Breast epithelium (tissue), 4 donors: ENCODE results near the gene BRD2. TPM values are rescaled to one million over a fixed set of nuclear protein-coding genes. Genes with fewer than 3 reads are reported as not detected.

Experiments used
- DNase-seq, 2 donors: peaks; one replicate each; pipeline ENCODE4 v3.0.0-alpha.2; 2019; ENCODE audit warnings: low spot score in 2 of 2
- H3K27ac ChIP-seq, 2 donors: fragments of 200-600 bp; sonication (generic) in 1 of 2; one replicate each; pipeline ENCODE4 v1.5.1; 2016 to 2019; ENCODE audit warnings: mild to moderate bottlenecking in 1 of 2
- H3K27me3 ChIP-seq, 2 donors: fragments of 200-600 bp; sonication (generic) in 1 of 2; one replicate each; pipeline versions ENCODE4 v1.5.1 to v1.6.0; 2017 to 2019; ENCODE audit warnings: control low read depth in 1 of 2, mild to moderate bottlenecking in 1 of 2
- H3K36me3 ChIP-seq: fragments of 200-600 bp; one replicate; pipeline ENCODE4 v1.5.1; 2019
- H3K4me1 ChIP-seq, 2 donors: fragments of 200-600 bp; sonication (generic); one replicate each; pipeline ENCODE4 v1.5.1; 2016 to 2019; ENCODE audit warnings: control low read depth in 1 of 2
- H3K4me3 ChIP-seq, 3 donors: fragments of 200-600 bp; sonication (generic); 1 replicate in 2 of 3; 2 replicates in 1 of 3; pipeline ENCODE4 v1.5.1; 2016 to 2019; ENCODE audit warnings: mild to moderate bottlenecking in 3 of 3, moderate library complexity in 2 of 3
- H3K9me3 ChIP-seq, 2 donors: fragments of 200-600 bp; sonication (generic) in 1 of 2; one replicate each; pipeline ENCODE4 v1.5.1; 2016 to 2019; ENCODE audit warnings: control low read depth in 1 of 2
- CTCF ChIP-seq, 3 donors: fragments of 450-650 bp; IDR thresholded peaks; one replicate each; pipeline ENCODE4 v1.5.1; 2016 to 2017; ENCODE audit warnings: antibody characterized with exemption in 3 of 3, mild to moderate bottlenecking in 3 of 3, moderate library complexity in 3 of 3
- POLR2A ChIP-seq: fragments of 450-650 bp; IDR thresholded peaks from one replicate; pipeline ENCODE4 v1.6.1; 2016; ENCODE audit warnings: antibody characterized with exemption, mild to moderate bottlenecking, moderate library complexity
- POLR2AphosphoS5 ChIP-seq, 3 donors: sonication (generic); formaldehyde crosslinking; IDR thresholded peaks; one replicate each; pipeline ENCODE4 v1.6.1; 2017; ENCODE audit warnings: antibody characterized with exemption in 3 of 3
- intact Hi-C: fragments of 100-400 bp; cut with DNase I; formaldehyde crosslinking; loops from one replicate; pipeline ENCODE4 v1.15.1; 2023; ENCODE audit warnings: low total_unique reads
- total RNA-seq, 3 donors: library from RNA; depleted of rRNA; stranded (reverse); fragments of >200 nt; gene quantifications; one replicate each; pipeline ENCODE4 v1.1.0, GENCODE V29; 2016

BRD2 gene
- total RNA-seq, 3 donors from 2014 or later = 111 to 159 (median 122) TPM

GRCh38 chr6:33029328-33030184, 61.2 kb downstream of the BRD2 start:
- no peak for TF ChIP-seq POLR2AphosphoS5 (IDR thresholded peaks at IDR 0.05)

GRCh38 chr6:33030245-33030644, 61.9 kb downstream of the BRD2 start:
- Histone ChIP-seq H3K27ac (peak overlapping the region in 1 of 2 donors; percentile 48), H3K9me3 (no peaks in the 10 kb centered on the region), H3K4me3 (no peak overlapping the region), H3K27me3 (no peaks in the 10 kb centered on the region), H3K36me3 (no peaks in the 10 kb centered on the region), H3K4me1 (no peaks in the 10 kb centered on the region)
- TF ChIP-seq POLR2AphosphoS5 (IDR thresholded peaks at IDR 0.05) (no peak), POLR2A (no peak), CTCF (IDR thresholded peaks at IDR 0.05) (no peak)
- intact Hi-C loops = no loop called here
- no peak for DNase-seq

More at GRCh38 chr6:33029328-33030184, 61.2 kb downstream of the BRD2 start:
- H3K36me3 ChIP-seq = no peaks in the 10 kb centered on the region
- H3K4me1 ChIP-seq = no peaks in the 10 kb centered on the region
- no peak overlapping the region for H3K4me3 ChIP-seq
- H3K27ac ChIP-seq = peak overlapping the region; percentile 48 to 65
- H3K27me3 ChIP-seq = no peaks in the 10 kb centered on the region
- H3K9me3 ChIP-seq = no peaks in the 10 kb centered on the region
- no peak for DNase-seq
- intact Hi-C loops = no loop called here

Other genes starting within 250 kb of the BRD2 start
- gene HLA-DQA2, start 227.2 kb upstream of the BRD2 start, total RNA-seq = 1 to 10 TPM in 2 of 3 donors, under 1 TPM in 1; 0.48 to 2.0 (median 2.0) TPM
- 1 to 10 TPM; 1.3 to 1.6 (median 1.5) TPM for gene HLA-DQB2, start 205.1 kb upstream of the BRD2 start, total RNA-seq
- 1 to 10 TPM in 2 of 3 donors, not detected in 1; 1.5 to 2.0 TPM for gene HLA-DOB, start 151.6 kb upstream of the BRD2 start, total RNA-seq
- 10 to 100 TPM in 1 of 3 donors, 1 to 10 TPM in 2; 7.7 to 18.0 (median 9.5) TPM for gene TAP2, start 129.9 kb upstream of the BRD2 start, total RNA-seq
- gene PSMB8, start 124.5 kb upstream of the BRD2 start, total RNA-seq = 10 to 100 TPM; 36.0 to 47.3 (median 44.9) TPM
- 10 to 100 TPM; 24.2 to 40.6 (median 28.7) TPM for gene TAP1, start 114.9 kb upstream of the BRD2 start, total RNA-seq
- 10 to 100 TPM; 16.8 to 25.9 (median 19.2) TPM for gene PSMB9, start 114.4 kb upstream of the BRD2 start, total RNA-seq
- gene HLA-DMB, start 27.6 kb upstream of the BRD2 start, total RNA-seq = 10 to 100 TPM; 16.4 to 52.0 (median 34.6) TPM
- gene HLA-DMA, start 15.5 kb upstream of the BRD2 start, total RNA-seq = 10 to 100 TPM; 28.5 to 41.9 (median 30.9) TPM
- 1 to 10 TPM; 2.1 to 5.7 (median 3.3) TPM for gene HLA-DOA, start 41.0 kb downstream of the BRD2 start, total RNA-seq
- gene HLA-DPA1, start 105.1 kb downstream of the BRD2 start, total RNA-seq = 100 to 1,000 TPM in 1 of 3 donors, 10 to 100 TPM in 2; 51.8 to 116 (median 75.4) TPM
- gene HLA-DPB1, start 107.4 kb downstream of the BRD2 start, total RNA-seq = 10 to 100 TPM; 56.5 to 80.3 (median 58.2) TPM
- gene COL11A2, start 223.9 kb downstream of the BRD2 start, total RNA-seq = 1 to 10 TPM in 1 of 3 donors, under 1 TPM in 2; 0.32 to 1.0 (median 0.98) TPM
- 10 to 100 TPM; 27.4 to 39.1 (median 27.5) TPM for gene RXRB, start 232.1 kb downstream of the BRD2 start, total RNA-seq
- gene SLC39A7, start 232.3 kb downstream of the BRD2 start, total RNA-seq = 10 to 100 TPM; 55.0 to 79.3 (median 74.1) TPM
- 10 to 100 TPM; 17.0 to 33.8 (median 18.4) TPM for gene HSD17B8, start 236.1 kb downstream of the BRD2 start, total RNA-seq
- gene RING1, start 239.9 kb downstream of the BRD2 start, total RNA-seq = 10 to 100 TPM; 11.8 to 20.6 (median 19.5) TPM